ENCODE data around the gene EVI2A.

- TF ChIP-seq, protein P1, sequence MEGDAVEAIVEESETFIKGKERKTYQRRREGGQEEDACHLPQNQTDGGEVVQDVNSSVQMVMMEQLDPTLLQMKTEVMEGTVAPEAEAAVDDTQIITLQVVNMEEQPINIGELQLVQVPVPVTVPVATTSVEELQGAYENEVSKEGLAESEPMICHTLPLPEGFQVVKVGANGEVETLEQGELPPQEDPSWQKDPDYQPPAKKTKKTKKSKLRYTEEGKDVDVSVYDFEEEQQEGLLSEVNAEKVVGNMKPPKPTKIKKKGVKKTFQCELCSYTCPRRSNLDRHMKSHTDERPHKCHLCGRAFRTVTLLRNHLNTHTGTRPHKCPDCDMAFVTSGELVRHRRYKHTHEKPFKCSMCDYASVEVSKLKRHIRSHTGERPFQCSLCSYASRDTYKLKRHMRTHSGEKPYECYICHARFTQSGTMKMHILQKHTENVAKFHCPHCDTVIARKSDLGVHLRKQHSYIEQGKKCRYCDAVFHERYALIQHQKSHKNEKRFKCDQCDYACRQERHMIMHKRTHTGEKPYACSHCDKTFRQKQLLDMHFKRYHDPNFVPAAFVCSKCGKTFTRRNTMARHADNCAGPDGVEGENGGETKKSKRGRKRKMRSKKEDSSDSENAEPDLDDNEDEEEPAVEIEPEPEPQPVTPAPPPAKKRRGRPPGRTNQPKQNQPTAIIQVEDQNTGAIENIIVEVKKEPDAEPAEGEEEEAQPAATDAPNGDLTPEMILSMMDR (IDR thresholded peaks at IDR 0.05) = no peak
- TF ChIP-seq POLR2A (IDR thresholded peaks at IDR 0.05) = no peak
Observed at GRCh38 chr17:31349454-31349853, 28.0 kb upstream of the EVI2A start.

Data from right lobe of liver (tissue), 4 donors.